ENCODE data around the gene WDFY2. TPM values are rescaled to one million over a fixed set of nuclear protein-coding genes. Genes with fewer than 3 reads are reported as not detected.

The WDFY2 gene
- total and polyA plus RNA-seq, 2 of the 13 experiments (the other 11 are each of a cell fraction or from before 2014, with no cell fraction given): 22.6 to 27.0 TPM

DNA sequence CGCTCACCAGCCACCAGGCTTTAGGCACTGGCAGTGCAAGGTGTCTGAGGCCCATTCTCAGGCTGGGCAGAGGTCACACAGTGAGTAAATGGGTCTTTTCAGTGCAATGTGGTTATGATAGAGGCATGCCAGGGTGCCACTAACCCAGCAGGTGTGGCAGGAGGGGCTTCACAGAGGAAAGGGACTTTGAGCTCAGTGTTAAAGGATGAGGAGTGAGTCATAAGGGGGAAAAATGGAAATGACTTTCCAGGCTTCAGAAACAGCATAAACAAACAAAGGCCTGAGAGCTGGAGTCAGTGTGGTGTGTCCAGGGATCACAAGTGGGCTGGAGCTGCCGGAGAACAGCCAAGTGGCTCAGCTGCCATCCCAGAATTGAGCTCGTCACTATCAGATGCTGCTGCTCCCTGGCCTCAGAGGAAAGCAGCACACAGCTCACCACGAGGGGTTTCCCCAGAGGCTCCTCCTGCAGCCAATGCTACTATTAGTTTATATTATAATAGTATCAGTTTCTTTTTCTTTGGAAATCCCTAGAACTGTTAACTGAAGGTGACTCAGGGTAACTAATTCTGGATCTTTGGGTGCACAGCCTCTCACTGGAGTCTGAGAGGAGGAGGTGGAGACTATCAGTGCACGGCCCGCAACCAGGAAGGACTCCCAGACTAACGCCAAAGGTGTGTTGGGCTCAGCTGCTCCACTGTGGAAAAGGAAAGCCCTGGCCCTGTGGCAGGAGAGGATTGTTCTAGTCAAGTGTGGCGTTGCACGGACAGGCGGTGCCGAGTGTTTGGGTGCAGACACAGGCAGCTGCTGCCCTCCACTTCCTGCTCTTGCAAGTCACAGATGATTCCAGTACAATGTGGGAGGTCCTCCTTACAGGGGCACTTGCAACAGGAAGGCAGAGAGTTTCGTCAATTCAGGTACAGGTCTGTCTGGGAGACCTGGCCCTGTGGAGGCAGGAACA is 180.2 kb downstream of the WDFY2 start (continued):
- TF ChIP-seq RAD21 (CRISPR knock-in tag; IDR thresholded peaks at IDR 0.05) (peak; percentile 50; the same call in 1 of the 2 replicates), ZNF772 (CRISPR knock-in tag; IDR thresholded peaks at IDR 0.05) (peak; percentile 28; the same call in 1 of the 2 replicates), ZBTB38 (CRISPR knock-in tag; IDR thresholded peaks at IDR 0.05) (peak; percentile 63), ZFP36L1 (CRISPR knock-in tag; IDR thresholded peaks at IDR 0.05) (no peak), SALL2 (CRISPR knock-in tag; IDR thresholded peaks at IDR 0.05) (0 out of 2 replicates have a peak, but pooled peaks have one; percentile 19), NR2F6 (IDR thresholded peaks at IDR 0.05) (no peak), NR2F6 (CRISPR knock-in tag; IDR thresholded peaks at IDR 0.05) (0 out of 2 replicates have a peak, but pooled peaks have one; percentile 30), RBM39 (IDR thresholded peaks at IDR 0.05; ENCODE audit: low read depth, low read length, poor library complexity, severe bottlenecking) (no peak), NR1H2 (CRISPR knock-in tag; IDR thresholded peaks at IDR 0.05; ENCODE audit: borderline replicate concordance, low read depth) (no peak), JUND (CRISPR knock-in tag; IDR thresholded peaks at IDR 0.05) (peak; percentile 92), MTA1 (CRISPR knock-in tag; IDR thresholded peaks at IDR 0.05; ENCODE audit: borderline replicate concordance) (peak; percentile 62; the same call in 1 of the 2 replicates), SOX13 (IDR thresholded peaks at IDR 0.05) (no peak), SOX13 (CRISPR knock-in tag; conservative IDR thresholded peaks at IDR 0.05 in 1 of 2, IDR thresholded peaks at IDR 0.05 in 1 of 2) (peak in 1 of 2 experiments; percentile 66; a peak in 1 of 4 replicates), FOXP1 (IDR thresholded peaks at IDR 0.05) (no peak), FOXP1 (CRISPR knock-in tag; IDR thresholded peaks at IDR 0.05) (peak; percentile 56; the same call in 1 of the 2 replicates), FOXA3 (CRISPR knock-in tag; IDR thresholded peaks at IDR 0.05) (peak; percentile 69), SYNCRIP (IDR thresholded peaks at IDR 0.05; ENCODE audit: insufficient read depth, low read depth, low read length) (no peak)
- TF ChIP-seq, protein P1, sequence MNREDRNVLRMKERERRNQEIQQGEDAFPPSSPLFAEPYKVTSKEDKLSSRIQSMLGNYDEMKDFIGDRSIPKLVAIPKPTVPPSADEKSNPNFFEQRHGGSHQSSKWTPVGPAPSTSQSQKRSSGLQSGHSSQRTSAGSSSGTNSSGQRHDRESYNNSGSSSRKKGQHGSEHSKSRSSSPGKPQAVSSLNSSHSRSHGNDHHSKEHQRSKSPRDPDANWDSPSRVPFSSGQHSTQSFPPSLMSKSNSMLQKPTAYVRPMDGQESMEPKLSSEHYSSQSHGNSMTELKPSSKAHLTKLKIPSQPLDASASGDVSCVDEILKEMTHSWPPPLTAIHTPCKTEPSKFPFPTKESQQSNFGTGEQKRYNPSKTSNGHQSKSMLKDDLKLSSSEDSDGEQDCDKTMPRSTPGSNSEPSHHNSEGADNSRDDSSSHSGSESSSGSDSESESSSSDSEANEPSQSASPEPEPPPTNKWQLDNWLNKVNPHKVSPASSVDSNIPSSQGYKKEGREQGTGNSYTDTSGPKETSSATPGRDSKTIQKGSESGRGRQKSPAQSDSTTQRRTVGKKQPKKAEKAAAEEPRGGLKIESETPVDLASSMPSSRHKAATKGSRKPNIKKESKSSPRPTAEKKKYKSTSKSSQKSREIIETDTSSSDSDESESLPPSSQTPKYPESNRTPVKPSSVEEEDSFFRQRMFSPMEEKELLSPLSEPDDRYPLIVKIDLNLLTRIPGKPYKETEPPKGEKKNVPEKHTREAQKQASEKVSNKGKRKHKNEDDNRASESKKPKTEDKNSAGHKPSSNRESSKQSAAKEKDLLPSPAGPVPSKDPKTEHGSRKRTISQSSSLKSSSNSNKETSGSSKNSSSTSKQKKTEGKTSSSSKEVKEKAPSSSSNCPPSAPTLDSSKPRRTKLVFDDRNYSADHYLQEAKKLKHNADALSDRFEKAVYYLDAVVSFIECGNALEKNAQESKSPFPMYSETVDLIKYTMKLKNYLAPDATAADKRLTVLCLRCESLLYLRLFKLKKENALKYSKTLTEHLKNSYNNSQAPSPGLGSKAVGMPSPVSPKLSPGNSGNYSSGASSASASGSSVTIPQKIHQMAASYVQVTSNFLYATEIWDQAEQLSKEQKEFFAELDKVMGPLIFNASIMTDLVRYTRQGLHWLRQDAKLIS (CRISPR knock-in tag; IDR thresholded peaks at IDR 0.05): no peak

Data from HepG2 (cell line).